ENCODE data around the gene LARP4B.

Gene LARP4B

DNA sequence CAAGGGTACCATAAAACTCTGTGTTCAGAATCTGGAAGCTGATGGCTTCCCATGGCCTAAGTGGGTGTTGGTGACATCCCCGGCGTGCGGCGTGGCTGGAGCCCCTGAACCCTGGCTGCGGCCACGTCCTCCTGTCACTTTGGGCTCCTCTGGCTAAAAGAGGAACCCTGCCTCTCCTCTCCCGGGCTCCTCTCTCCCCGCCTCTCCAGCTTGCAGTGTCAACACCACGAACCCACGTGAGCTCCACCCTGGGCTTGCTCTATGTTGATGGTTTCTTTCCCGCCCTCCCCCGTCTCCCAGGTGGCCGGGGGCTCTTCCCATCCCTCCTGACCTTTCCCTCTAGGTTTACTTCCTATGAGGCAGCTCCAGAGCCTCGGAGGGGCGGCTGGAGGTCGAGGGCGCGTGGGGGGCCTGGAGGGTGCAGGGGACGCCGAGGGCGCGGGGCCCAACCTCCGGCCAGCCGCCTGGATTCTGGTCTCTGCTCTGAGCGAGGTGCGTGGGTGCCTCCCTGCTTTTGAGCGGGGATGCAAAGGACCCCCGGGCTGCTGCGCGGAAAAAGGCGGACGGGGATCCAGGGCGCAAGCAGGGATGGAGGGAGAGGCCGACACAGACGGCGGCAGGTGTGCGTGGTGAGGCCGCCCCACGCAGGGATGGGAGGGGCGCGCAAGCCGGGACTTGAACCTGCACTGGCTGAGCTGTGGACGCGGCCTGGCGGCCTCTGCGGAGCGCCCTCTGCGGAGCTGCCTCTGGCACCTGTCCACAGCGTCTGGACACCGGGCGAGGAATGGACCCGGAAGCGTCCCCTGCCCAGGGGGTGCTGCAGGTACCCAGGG is 126.5 kb downstream of the LARP4B start:
- DNase-seq = no peak

DNA sequence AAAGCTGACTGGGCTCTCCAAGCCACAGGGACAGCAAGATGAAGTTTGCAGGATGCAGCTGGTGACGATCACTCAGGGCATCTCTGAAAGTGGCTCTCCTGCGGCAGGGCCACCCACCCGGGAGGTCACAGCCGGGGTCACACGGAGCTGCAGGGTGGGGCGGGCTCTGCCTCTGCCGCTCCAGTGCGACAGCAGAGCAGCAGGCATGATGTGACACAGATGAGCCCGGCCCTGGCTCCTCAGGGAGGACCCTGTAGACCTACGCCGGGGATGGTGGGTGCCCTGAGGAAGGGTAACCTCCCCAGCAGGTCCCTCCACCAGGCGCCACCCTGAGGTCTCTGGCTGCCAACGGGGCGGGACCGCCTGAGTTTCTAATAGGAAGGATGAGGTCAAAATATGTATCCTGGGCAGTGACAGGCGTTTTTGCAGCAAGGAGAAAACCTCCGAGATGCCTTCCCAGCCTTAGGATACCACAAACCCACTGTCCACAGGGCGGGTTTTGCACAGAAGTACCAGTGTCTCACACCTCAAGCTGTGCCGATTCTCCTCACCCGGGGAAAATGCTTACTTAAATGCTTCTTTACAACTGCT is 127.2 kb downstream of the LARP4B start:
- no peak for DNase-seq

DNA sequence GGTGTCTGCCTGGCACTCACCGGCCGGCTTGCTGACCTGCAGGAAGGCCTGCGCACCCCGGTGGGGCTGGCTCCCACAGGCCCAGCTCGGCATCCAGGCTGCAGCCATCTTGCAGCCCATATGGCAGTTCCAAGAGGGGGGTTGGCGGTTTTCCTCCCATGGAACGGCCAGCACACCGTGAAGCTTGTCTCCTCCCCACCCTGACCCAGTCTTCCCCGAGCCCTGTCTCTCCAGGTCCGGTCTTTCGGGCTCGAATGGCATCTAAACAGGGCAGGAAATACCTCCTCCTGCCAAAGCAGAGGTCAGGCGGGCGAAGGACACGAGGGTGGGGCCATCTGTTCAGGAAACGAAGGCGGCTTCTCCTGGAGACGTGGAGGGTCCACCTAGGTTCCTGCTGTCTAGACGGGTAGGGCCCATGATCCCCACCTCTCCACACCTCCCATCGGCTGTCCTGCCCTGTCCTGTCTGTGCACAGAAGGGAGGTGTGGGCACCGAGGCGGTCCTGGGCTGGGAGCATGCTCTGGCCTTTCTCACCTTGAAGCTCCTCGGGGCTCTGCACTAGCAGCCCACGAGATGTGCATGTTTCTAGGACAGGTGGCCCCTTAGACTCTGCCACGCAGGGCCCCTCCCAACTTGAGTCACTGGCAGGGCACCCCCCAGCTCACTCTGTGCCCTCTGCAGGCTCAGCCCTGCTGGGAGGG is 128.3 kb downstream of the LARP4B start:
- DNase-seq = no peak

DNA sequence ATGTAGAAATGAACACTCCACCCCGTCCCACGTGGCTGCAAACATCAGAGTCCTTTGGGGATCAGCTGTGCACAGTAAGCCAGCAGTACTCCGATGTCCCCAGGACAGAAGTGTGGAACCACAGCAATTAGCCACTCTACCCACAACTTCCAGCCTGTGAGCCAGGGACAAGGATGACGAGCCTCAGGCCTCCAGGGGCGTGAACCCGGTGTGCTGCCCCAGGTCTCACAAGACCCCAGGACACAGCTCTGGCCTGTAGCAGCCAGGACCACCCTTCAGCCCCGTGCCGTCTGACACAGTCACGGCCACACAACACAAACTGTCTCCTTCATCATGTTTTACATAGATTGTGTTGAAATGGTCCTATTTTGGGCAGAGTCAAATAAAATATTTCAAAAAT is 129.0 kb downstream of the LARP4B start:
- DNase-seq = no peak

DNA sequence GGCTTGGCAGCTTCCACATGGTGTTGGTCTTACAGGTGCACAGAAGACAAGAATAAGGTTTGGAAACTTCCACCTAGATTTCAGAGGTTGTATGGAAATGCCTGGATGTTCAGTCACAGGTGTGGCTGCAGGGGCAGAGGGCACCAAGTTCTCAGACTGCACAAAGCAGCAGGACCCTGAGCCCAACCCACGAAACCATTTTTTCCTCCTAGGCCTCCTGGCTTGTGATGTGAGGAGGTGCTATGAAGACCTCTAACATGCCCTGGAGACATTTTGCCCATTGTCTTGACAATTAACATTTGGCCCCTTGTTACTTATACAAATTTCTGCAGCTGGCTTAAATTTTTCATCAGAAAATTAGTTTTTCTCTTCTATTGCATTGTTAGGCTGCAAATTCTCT is 134.3 kb downstream of the LARP4B start:
- no peak for DNase-seq

DNA sequence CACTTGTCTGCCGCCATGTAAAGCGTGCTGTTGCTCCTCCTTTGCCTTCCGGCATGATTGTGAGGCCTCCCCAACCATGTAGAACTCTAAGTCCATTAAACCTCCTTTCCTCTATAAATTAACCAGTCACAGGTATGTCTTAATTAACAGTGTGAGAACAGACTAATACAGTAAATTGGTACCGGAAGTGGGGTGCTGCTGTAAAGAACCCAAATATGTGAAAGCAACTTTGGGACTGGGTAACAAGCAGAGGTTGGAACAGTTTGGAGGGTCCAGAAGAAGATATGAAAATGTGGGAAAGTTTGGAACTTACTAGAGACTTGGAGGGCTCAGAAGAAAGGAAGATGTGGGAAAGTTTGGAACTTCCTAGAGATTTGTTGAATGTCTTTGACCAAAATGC is 135.3 kb downstream of the LARP4B start:
- DNase-seq = no peak

DNA sequence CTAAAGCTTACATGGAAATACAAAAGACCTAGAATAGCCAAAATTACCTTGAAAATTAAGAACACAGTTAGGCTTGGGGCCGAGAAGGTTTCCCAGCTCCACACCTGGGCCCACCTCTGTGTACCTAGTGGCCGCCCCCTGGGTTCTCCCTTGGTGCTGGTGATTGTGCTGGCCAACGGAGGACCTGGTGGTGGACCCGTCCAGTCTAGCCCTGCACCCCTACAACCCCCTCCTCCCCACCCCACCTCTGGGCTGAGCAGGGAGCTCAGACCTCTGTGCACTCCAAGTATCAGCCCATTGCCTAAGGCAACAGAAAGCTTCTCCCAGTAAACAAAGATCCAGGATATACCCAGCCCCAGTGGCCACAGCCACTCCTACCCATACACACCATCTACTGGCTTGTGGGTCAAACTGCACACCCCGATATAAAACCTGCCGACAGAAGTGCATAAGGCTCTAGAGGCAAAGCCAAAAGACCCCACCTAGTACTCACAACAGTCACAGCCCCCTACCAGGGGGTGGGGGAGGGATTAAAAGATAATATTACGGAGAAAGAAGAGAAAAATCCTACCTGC is 137.0 kb downstream of the LARP4B start:
- DNase-seq = no peak

DNA sequence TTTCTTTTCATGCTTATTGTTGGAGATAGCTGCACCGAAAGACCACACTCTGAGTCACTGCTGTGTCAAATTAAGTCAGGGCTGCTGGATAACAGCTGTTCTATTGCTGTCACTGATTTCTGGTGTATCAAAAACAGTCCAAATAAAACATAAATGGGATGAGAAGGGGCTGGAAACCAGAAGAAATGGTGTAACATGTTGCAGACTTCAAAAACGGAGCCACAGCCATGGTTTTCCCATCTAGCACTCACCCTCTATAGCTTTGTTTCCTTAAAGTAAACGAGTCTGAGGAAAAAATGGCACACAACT is 138.8 kb downstream of the LARP4B start:
- no peak for DNase-seq

DNA sequence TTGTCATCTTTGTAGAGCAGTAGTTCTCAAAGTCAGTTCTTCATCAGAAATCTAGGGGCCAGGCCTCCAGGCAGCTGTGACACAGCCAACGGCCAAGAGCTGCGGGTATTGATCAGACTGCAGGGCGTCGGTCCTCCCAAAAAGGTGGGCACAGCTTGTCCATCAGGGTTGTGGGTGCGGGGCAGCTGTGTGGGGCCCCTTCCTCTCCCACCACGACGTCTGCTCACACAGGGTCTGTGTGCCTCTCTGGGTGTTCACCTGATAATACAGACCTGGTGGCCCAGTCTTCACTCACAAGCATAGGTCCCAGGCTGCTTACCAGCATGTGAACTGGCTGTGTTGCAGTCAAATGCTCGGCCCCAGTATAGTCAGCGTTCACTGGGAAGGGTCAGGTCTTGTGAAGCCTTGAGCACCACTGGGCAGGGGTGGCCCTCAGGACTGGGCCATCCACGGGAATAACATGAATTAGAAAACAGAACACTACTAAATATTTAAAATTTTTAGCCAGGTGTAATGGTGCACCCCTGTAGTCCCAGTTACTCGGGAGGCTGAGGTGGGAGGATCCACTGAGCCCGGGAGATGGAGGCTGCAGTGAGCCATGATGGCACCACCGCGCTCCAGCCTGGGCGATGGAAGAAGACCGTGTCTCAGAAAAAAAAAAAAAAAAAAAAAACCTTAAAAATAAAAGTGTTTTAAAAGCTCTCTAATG is 139.3 kb downstream of the LARP4B start:
- no peak for DNase-seq

DNA sequence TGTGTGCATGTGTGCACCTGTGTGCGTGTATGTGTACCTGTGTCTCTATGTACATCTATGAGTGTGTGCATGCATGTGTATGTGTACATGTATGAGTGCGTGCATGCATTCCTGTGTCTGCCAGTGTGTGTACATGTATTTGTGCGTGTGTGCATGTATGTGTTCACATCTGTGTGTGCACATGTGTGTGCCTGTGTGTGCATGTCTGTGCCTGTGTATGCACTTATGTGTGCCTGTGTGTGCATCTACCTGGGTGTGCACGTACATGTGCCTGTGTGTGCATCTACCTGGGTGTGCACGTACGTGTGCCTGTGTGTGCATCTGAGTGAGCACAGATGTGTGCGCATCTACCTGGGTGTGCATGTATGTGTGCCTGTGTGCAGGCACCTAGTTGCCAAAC is 139.9 kb downstream of the LARP4B start:
- DNase-seq = no peak

DNA sequence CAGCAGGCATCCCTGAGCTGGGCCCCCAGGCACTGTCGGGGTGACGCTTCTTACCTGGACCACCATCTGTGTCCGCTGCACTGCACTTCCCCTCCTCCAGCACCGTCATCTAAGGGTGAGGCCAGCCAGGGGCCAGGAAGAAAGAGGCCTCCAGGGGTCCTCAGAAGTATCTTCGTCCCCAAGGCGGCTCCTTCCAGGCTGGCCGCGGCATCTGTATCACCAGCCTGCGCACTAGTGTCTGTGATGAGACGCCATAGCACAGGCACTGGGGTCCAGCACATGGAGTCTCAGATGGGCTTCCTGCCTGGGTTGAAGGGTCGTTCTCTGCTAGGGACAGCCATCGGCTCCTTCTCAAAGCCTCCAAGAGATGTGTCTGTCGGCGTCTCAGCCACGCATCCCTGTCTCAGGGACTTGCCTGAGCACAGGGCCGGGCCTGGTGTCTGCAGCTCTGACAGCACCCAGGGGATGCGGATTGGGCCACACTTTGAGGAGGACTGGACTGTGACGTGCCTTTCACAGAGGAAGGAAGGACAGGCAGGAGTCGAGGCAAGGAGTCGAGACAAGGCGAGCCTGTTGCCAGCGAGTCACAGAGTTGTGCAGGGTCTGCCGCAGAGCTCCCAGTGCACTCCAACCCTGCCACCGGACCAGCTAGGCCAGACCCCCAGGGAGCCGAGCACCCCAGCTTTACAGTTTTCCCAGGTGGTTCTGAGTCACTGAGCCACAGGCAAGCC is 140.5 kb downstream of the LARP4B start:
- no peak for DNase-seq

DNA sequence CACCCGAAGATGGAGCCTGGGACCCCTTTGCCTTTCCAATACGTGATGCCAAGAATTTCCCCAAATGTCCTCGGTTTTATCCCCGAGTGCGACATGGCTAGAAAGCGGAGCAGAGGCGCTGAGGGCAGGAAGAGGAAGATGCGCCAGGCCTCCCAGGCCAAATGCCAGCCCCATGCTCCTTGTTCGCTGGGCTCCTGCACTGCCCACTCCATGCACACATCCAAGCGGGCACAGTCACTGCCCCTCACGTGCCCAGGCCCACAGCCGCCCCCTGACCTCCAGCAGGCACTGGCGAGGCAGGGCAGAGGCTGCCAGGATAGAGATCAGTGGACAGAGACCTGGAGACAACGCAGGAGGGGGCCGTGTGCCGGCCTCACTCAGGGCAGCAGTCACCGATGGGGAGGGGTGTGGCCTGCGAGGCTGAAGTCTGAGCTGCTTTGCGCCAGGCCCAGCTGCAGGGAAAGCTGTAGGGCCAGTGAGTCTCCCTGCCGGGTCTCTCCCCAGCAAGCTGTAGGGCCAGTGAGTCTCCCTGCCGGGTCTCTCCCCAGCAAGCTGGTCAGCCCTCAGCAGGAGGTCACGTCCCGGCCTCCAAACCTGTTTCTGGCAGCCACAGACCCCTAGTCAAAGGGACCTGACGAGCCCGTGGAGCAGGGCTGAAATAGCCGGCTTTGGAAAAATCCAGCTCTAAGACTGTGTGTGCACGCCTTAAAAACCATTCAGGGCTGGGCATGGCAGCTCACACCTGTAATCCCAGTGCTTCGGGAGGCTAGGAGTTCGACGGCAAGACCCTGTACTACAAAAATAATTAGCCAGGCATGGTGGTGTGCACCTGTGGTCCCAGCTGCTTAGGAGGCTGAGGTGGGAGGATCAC is 141.4 kb downstream of the LARP4B start:
- DNase-seq = no peak

DNA sequence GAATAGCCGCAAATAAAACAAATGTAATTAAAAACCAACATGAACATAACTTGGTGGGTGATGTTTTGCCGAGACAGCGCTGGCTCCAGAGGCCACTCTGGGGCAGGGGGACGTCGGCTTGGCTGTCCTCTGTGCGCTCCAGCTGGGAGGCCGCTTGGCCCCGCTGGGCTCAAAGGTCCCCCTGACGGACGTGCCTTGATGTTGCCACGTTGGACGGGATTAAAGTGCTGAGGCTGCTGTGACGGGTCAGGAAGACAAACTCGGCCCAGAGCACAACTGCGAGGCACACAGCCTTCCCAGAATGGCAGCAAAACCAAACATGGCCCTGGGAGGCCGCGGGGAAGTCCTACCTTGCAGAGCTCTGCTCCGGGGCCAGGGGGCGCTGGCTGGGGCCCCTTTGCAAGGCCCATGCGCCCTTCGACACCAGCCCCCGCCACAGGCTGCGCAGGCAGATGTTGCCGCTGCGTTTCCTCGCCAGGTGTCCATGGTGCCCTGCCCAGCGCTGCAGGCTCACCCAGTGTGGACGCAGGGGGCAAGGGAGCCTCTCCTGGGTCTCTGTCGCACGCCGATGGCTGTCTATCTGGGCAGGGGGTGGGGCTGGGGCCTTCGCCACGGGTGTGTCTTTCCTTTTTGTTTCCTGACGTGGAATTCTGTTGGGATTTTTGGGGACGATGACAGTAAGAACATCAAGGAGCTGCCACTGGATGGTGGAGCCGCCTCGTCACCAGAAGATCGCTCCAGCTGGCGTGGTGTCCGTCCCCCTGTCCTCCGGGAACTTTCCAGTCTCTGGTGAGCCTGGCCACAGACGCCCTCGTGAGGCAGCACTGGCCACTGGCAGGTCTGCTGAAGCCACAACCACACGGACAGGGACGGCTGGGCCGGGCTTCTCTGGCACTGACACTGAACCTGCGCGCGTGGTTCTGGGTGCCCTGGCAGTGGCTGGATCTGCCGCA is 142.4 kb downstream of the LARP4B start:
- DNase-seq = no peak

DNA sequence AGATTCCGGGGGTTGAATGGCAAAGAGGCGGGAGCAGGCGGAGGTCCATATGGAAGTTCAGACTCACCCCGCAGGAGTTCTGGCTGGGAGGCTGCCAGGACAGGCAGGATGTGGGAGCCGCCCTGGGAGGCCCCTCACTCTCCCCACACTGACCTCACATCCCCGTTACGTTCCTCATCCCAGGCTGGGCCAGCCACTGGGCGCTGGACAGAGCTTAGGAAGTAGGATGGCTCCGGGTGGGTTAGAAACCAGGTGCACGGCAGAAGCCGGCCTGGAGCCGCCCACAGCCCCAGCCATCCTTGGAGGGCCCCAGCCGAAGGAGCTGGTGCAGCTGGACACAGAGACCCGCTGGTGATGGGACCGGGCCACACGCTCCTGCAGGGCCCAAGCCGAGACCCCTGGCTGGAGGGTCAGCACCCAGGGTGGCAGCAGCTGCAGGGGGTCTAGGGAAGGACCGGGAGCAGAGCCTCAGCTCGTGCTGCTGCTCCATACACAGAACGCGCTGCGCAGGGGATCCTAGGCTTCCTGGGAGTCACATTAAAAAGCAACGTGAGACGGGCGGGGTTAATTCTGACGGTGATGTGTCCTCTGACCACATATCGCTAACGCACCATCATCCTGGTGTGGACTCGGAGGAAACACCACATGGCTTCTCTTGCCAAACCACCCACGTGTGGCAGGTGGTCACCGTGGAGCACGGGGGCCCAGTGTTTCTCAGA is 143.4 kb downstream of the LARP4B start:
- no peak for DNase-seq

DNA sequence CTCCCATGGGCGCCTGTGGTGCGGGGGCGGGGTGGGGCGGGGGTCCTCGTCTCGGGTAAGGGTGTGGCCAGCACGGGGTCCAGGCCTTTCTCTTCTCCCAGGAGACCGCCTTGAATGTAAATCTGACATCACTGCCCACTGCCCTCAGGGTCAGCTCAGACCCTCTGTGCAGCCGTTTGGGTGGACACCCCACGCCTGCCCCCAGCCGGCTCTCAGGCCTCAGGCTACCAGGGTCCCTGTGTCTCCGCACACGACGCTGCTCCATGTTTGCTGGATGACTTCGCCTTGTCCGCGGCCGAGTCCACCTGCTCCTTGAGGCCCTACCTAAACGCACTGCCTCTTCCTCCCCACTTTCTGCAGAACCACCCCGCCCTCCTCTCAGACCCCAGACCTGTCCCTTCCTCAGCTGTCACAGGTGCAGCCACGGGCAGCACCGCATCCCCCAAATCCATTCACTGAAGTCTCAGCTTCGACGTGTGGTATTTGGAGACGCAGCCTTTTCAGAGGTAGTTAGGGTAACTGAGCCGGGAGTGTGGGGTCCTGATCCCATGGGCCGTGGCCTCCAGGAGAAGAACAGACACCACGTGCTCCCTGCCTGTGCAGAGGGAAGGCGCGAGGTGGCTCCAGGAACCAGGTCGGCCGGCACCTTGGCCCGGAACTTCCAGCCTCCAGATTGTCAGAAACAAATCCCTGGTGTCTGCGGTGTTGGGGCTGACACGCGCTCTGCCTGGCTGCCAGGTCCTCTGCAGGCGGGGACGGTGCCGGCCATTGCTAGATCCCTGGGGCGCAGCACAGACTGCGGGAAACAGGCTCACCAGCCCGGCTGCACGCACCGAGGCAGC is 144.7 kb downstream of the LARP4B start:
- no peak for DNase-seq

DNA sequence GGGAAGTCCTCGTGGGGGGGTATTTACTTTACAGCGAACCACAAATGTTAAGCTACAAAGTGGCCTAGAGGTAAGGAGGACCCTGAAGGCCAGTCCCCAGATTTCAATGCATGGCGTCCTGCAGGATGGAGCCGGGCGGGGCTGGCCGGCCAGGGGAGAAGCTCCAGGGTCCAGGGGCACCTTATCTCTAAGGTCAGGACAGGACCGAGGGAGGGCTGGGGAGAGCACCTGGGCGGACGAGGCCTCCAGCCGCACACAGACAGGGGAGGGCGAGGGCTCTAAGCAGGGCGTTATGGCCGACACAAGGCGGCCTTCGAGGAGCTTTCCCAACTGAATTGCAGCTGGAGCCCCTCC is 145.7 kb downstream of the LARP4B start:
- no peak for DNase-seq

DNA sequence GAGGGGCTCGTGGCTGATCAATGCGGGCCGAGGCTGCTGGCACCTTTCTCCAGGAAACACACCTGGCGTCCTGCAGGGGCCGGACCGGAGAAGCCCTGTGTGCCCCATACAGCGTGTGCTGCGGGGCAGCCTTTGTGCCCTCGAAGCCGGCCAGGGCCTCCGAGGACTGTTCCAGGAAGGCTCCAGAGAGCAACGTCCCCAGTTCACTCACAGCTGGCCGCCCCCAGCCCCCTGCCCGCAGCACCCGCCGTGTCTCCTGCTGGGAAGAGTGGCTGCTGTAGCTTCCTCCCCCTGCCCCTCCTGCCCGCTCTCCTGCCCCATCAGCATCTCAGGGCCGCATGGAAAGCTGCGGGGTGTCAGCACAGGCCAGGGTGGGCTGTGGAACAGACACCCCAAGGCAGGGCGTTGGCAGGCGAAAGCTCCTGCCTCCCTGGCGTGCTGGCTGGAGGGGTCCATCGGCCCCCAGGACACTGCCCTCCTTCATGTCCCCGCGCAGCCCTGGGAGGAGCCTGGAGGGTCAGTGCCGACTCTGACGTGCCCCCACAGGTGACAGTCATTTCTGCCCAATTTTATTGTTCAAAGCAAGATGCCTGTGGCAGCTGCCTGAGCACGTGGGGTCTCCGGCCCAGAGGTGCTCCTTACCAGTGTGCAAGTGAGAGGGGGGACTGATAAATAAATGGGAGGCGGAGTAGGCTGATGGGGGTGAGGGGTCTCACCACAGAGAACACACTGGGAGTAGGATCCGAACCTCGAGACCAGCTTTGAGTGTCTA is 146.2 kb downstream of the LARP4B start:
- no peak for DNase-seq

Measured in CD4-positive, alpha-beta T cell treated with Interleukin-21 for 1 hour (primary cell).